ENCODE measurements around the gene NFATC2IP. TPM values are rescaled to one million over a fixed set of nuclear protein-coding genes. Genes with fewer than 3 reads are reported as not detected.

The NFATC2IP gene
- total RNA-seq, 3 donors from 2014 or later: 23.2 to 38.1 (median 27.9) TPM

DNA sequence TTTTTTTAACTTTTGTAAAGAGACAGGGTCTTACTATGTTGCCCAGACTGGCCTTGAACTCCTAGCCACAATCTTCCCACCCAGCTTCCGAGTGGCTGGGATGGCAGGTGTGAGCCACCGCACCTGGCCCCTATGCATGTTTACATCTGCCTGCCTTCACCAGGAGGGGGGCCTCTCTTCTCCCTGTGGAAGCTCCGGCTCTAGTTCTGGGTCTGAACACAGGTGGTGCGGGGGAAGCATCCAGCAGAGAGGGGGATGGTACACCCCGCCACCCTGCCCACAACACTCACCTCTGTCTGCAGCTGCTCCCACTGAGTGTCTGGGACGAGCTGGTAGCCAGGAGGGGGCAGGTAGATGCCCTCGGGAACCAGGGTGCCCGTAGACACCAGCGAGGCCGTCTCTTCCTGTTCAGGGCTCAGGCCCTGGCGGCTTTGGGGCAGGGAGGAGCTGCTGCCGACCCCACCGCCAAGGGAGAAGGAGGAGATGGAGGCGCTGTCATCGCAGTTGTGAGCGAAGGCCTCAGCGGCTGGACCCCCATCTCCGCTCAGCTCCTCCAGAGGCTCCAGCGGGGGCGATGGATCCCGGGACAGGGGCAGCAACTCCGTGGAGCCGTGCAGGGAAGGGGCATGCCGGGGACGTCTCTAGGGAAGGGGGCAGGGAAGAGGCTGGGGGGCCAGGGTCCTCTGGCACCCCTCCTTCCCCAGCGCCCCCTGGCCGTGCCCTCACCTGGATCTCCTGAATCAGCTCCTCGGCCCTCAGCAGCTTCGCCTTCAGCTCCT is 36.6 kb upstream of the NFATC2IP start:
- Histone ChIP-seq H3K27me3 (no peaks in the 10 kb centered on the region), H3K9me3 (no peaks in the 10 kb centered on the region), H3K27ac (no peak overlapping the region), H3K4me1 (no peaks in the 10 kb centered on the region), H3K4me3 (no peak overlapping the region), H3K36me3 (no peaks in the 10 kb centered on the region)
- intact Hi-C loops (cut with DNase I; ENCODE audit: low total_unique reads): no loop called here
- no peak for DNase-seq (ENCODE audit: low spot score in 2 of 2)
- TF ChIP-seq POLR2A (IDR thresholded peaks at IDR 0.05) (no peak), POLR2AphosphoS5 (IDR thresholded peaks at IDR 0.05) (no peak)
- TF ChIP-seq, protein P1, sequence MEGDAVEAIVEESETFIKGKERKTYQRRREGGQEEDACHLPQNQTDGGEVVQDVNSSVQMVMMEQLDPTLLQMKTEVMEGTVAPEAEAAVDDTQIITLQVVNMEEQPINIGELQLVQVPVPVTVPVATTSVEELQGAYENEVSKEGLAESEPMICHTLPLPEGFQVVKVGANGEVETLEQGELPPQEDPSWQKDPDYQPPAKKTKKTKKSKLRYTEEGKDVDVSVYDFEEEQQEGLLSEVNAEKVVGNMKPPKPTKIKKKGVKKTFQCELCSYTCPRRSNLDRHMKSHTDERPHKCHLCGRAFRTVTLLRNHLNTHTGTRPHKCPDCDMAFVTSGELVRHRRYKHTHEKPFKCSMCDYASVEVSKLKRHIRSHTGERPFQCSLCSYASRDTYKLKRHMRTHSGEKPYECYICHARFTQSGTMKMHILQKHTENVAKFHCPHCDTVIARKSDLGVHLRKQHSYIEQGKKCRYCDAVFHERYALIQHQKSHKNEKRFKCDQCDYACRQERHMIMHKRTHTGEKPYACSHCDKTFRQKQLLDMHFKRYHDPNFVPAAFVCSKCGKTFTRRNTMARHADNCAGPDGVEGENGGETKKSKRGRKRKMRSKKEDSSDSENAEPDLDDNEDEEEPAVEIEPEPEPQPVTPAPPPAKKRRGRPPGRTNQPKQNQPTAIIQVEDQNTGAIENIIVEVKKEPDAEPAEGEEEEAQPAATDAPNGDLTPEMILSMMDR (IDR thresholded peaks at IDR 0.05): no peak

DNA sequence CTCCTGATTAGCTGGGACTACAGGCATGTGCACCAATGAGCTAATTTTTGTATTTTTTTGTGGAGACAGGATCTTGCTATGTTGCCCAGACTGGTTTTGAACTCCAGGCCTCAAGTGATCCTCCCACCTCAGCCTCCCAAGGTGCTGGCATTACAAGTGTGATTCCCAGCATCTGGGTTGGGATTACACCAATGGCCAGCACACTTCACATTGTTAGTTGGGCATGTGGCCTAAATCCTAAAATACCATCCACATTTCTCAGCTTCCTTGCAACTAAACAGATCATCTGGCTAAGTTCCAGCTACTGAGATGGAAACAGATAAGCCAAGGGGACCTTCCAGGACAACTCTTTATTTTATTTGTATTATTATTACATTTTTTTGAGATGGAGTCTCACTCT is 35.6 kb upstream of the NFATC2IP start:
- Histone ChIP-seq H3K27ac (no peak overlapping the region), H3K36me3 (no peaks in the 10 kb centered on the region), H3K27me3 (no peaks in the 10 kb centered on the region), H3K4me1 (no peaks in the 10 kb centered on the region), H3K4me3 (no peak overlapping the region), H3K9me3 (no peaks in the 10 kb centered on the region)
- intact Hi-C loops (cut with DNase I; ENCODE audit: low total_unique reads): no loop called here
- TF ChIP-seq, protein P1 (IDR thresholded peaks at IDR 0.05): no peak
- TF ChIP-seq POLR2AphosphoS5 (IDR thresholded peaks at IDR 0.05): no peak
- no peak for TF ChIP-seq POLR2A (IDR thresholded peaks at IDR 0.05)
- no peak for DNase-seq (ENCODE audit: low spot score in 2 of 2)

DNA sequence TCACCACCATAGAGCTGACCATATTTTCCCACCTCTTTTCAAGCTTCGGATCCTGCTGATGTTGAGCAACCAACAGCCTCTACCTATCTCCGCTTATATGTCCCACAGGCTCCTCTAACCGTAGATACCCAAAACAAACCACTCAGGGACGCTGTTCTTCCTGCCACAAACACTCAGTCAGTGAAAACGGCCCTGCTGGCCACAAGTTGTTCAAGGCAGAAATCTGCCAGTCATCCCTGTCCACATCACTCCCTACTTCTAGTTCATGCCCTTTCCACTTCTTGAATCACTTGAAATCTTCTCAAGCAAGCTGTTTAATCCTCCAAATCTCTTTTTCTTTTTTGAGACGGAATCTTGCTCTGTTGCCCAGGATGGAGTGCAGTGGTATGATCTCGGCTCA is 33.6 kb upstream of the NFATC2IP start:
- Histone ChIP-seq H3K4me1 (no peaks in the 10 kb centered on the region), H3K9me3 (no peaks in the 10 kb centered on the region), H3K36me3 (no peaks in the 10 kb centered on the region), H3K4me3 (no peak overlapping the region), H3K27me3 (no peaks in the 10 kb centered on the region), H3K27ac (no peak overlapping the region)
- intact Hi-C loops (cut with DNase I; ENCODE audit: low total_unique reads): no loop called here
- no peak for DNase-seq (ENCODE audit: low spot score in 2 of 2)
- no peak for TF ChIP-seq POLR2AphosphoS5 (IDR thresholded peaks at IDR 0.05)

DNA sequence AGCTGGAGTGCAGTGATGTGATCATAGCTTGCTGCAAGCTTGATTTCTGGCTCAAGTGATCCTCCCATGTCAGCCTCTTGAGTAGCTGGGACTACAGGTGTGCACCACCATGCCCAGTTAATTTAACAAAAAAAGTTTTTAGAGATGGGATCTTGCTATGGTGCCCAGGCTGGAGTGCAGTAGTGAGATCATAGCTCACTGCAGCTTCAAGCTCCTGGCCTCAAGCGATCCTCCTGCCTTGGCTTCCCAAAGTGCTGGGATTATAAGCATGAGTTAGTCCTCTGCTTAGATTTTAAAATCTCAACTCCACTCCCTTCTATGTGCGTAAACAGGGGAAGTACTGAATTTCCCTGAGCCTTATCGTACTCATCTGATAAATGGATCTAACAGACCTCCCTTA is 32.0 kb upstream of the NFATC2IP start:
- intact Hi-C loops (cut with DNase I; ENCODE audit: low total_unique reads): no loop called here
- Histone ChIP-seq H3K27ac (no peak overlapping the region), H3K4me1 (no peaks in the 10 kb centered on the region), H3K27me3 (no peaks in the 10 kb centered on the region), H3K36me3 (no peaks in the 10 kb centered on the region), H3K9me3 (no peaks in the 10 kb centered on the region), H3K4me3 (no peak overlapping the region)
- TF ChIP-seq POLR2AphosphoS5 (IDR thresholded peaks at IDR 0.05) (no peak), POLR2A (IDR thresholded peaks at IDR 0.05) (no peak)
- TF ChIP-seq, protein P1 (IDR thresholded peaks at IDR 0.05): no peak
- no peak for DNase-seq (ENCODE audit: low spot score in 2 of 2)

DNA sequence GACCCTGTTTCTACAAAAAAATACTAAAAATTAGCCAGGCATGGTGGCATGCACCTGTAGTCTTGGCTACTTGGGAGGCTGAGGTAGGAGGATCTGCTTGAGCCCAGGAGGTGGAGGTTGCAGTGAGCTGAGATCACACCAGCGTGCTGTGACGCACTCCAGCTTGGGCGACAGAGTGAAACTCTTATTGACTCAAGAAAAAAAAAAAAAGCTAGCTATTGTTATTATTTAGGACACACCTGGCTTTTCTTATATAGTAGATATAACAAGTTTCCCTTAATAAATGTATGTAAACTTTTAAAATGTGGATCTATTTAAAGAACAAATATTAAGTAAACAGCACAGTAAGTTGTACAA is 27.5 kb upstream of the NFATC2IP start:
- H3K27ac ChIP-seq: peak overlapping the region in 1 of 2 donors; percentile 95
- no peak for TF ChIP-seq POLR2AphosphoS5 (IDR thresholded peaks at IDR 0.05)
- no peak for TF ChIP-seq POLR2A (IDR thresholded peaks at IDR 0.05)
- TF ChIP-seq, protein P1 (IDR thresholded peaks at IDR 0.05): no peak
- H3K27me3 ChIP-seq: no peaks in the 10 kb centered on the region
- no peak for DNase-seq (ENCODE audit: low spot score in 2 of 2)
- intact Hi-C loops (cut with DNase I; ENCODE audit: low total_unique reads): no loop called here
- H3K4me1 ChIP-seq: peaks cover 0 to 7% of the 10 kb centered on the region in 2 donors
- H3K36me3 ChIP-seq: no peaks in the 10 kb centered on the region
- no peaks in the 10 kb centered on the region for H3K9me3 ChIP-seq
- no peak overlapping the region for H3K4me3 ChIP-seq
